ENCODE measurements around the gene MYT1. TPM values are rescaled to one million over a fixed set of nuclear protein-coding genes. Genes with fewer than 3 reads are reported as not detected.

MYT1 gene
- polyA plus RNA-seq, 1 donor from 2014 or later = 35.8 TPM

GRCh38 chr20:64160526-64161355 lies 3.5 kb upstream of the MYT1 start:
- H4K20me1 ChIP-seq (ENCODE audit: insufficient read depth) = no peaks in the 10 kb centered on the region
- H3F3A ChIP-seq (ENCODE audit: insufficient read depth, low read length, poor library complexity, severe bottlenecking) = peaks cover 6% of the 10 kb centered on the region
- TF ChIP-seq REST (IDR thresholded peaks at IDR 0.05; ENCODE audit: borderline replicate concordance) (peak; percentile 30), MXI1 (conservative IDR thresholded peaks at IDR 0.05; ENCODE audit: poor library complexity, severe bottlenecking) (no peak), TAF1 (IDR thresholded peaks at IDR 0.05; ENCODE audit: low read depth) (no peak), POLR2AphosphoS5 (IDR thresholded peaks at IDR 0.05) (peak; percentile 17), EZH2 (IDR thresholded peaks at IDR 0.05; ENCODE audit: borderline replicate concordance, insufficient read depth, low read length, poor library complexity, severe bottlenecking) (no peak), CTCF (IDR thresholded peaks at IDR 0.05; ENCODE audit: poor library complexity, severe bottlenecking) (no peak), EP300 (conservative IDR thresholded peaks at IDR 0.05; ENCODE audit: poor library complexity, severe bottlenecking) (no peak), SMC3 (conservative IDR thresholded peaks at IDR 0.05; ENCODE audit: poor library complexity) (no peak), RAD21 (conservative IDR thresholded peaks at IDR 0.05) (no peak)
- H3K9me3 ChIP-seq (ENCODE audit: low read length) = no peaks in the 10 kb centered on the region
- peak overlapping the region; percentile 99 for H3K27ac ChIP-seq (ENCODE audit: low read length)
- peak overlapping the region; percentile 97 for H3K4me2 ChIP-seq (ENCODE audit: low read length)
- H3K9ac ChIP-seq (ENCODE audit: low read length) = peak overlapping the region; percentile 95
- H3K27me3 ChIP-seq (ENCODE audit: insufficient read depth, low read depth, low read length) = no peaks in the 10 kb centered on the region
- H3K4me3 ChIP-seq (ENCODE audit: low read length) = peak overlapping the region; percentile 81
- peaks cover 52% of the 10 kb centered on the region for H3K79me2 ChIP-seq (replicated peaks; ENCODE audit: insufficient read depth, low read length)
- no peak overlapping the region for H2AFZ ChIP-seq (ENCODE audit: low read depth, low read length)
- H3K9me2 ChIP-seq (ENCODE audit: insufficient read depth, low read length) = no peaks in the 10 kb centered on the region
- no peaks in the 10 kb centered on the region for H3K36me3 ChIP-seq (ENCODE audit: insufficient read depth, low read length)

- no peak overlapping the region for H2AFZ ChIP-seq (ENCODE audit: low read depth, low read length)
- H3K9me2 ChIP-seq (ENCODE audit: insufficient read depth, low read length) = no peaks in the 10 kb centered on the region
- H3K4me2 ChIP-seq (ENCODE audit: low read length) = peak overlapping the region; percentile 97
- H3K9ac ChIP-seq (ENCODE audit: low read length) = peak overlapping the region; percentile 95
- H3K36me3 ChIP-seq (ENCODE audit: insufficient read depth, low read length) = no peaks in the 10 kb centered on the region
- no peaks in the 10 kb centered on the region for H3K27me3 ChIP-seq (ENCODE audit: insufficient read depth, low read depth, low read length)
- H3F3A ChIP-seq (ENCODE audit: insufficient read depth, low read length, poor library complexity, severe bottlenecking) = peaks cover 6% of the 10 kb centered on the region
- TF ChIP-seq MXI1 (conservative IDR thresholded peaks at IDR 0.05; ENCODE audit: poor library complexity, severe bottlenecking) (no peak), POLR2AphosphoS5 (IDR thresholded peaks at IDR 0.05) (peak; percentile 39), REST (IDR thresholded peaks at IDR 0.05; ENCODE audit: borderline replicate concordance) (peak; percentile 77)
- peaks cover 61% of the 10 kb centered on the region for H3K79me2 ChIP-seq (replicated peaks; ENCODE audit: insufficient read depth, low read length)
- no peaks in the 10 kb centered on the region for H4K20me1 ChIP-seq (ENCODE audit: insufficient read depth)
- peak overlapping the region; percentile 81 for H3K4me3 ChIP-seq (ENCODE audit: low read length)
- H3K9me3 ChIP-seq (ENCODE audit: low read length) = no peaks in the 10 kb centered on the region
- H3K27ac ChIP-seq (ENCODE audit: low read length) = peak overlapping the region; percentile 99
These were observed 2.7 kb upstream of the MYT1 start for GRCh38 chr20:64161356-64162238.

Data from neural cell (in vitro differentiated cells).